ENCODE results near the gene HEPACAM. TPM values are rescaled to one million over a fixed set of nuclear protein-coding genes. Genes with fewer than 3 reads are reported as not detected.

The HEPACAM gene
- total RNA-seq, 2 donors from 2014 or later = 0.26 to 7.9 TPM

GRCh38 chr11:124872741-124873140, 63.1 kb downstream of the HEPACAM start:
- H3K4me3 ChIP-seq = no peak overlapping the region
- TF ChIP-seq CTCF (IDR thresholded peaks at IDR 0.05) (no peak), POLR2A (IDR thresholded peaks at IDR 0.05) (no peak)
- peaks cover 30% of the 10 kb centered on the region for H3K4me1 ChIP-seq
- DNase-seq = no peak
- intact Hi-C loops (cut with DNase I) = no loop called here
- 20 to 22% methylated on average over 8 to 9 of the region's 9 CpGs for WGBS, 2 donors
- no peaks in the 10 kb centered on the region for H3K36me3 ChIP-seq (replicated peaks in 1 of 2; ENCODE audit: insufficient read depth in 1 of 2, low read depth in 2 of 2)
- peaks cover 0 to 26% of the 10 kb centered on the region in 2 donors for H3K27me3 ChIP-seq
- H3K27ac ChIP-seq = no peak overlapping the region
- no peak for ATAC-seq
- no peaks in the 10 kb centered on the region for H3K9me3 ChIP-seq

GRCh38 chr11:124872280-124872679, 63.6 kb downstream of the HEPACAM start:
- Histone ChIP-seq H3K4me3 (no peak overlapping the region), H3K4me1 (peaks cover 28% of the 10 kb centered on the region), H3K36me3 (replicated peaks in 1 of 2; ENCODE audit: insufficient read depth in 1 of 2, low read depth in 2 of 2) (no peaks in the 10 kb centered on the region), H3K27ac (no peak overlapping the region), H3K9me3 (no peaks in the 10 kb centered on the region), H3K27me3 (peaks cover 0 to 26% of the 10 kb centered on the region in 2 donors)
- DNase-seq (no peak), ATAC-seq (no peak)
- 27 to 48% methylated on average over 4 to 8 of the region's 8 CpGs for WGBS, 2 donors
- intact Hi-C loops (cut with DNase I) = no loop called here
- TF ChIP-seq POLR2A (IDR thresholded peaks at IDR 0.05) (no peak), CTCF (IDR thresholded peaks at IDR 0.05) (no peak)

GRCh38 chr11:124870430-124870829, 65.4 kb downstream of the HEPACAM start:
- WGBS, 2 donors = 40 to 44% methylated on average over 7 of the region's 7 CpGs
- no peak for DNase-seq
- TF ChIP-seq POLR2A (IDR thresholded peaks at IDR 0.05) (no peak), CTCF (IDR thresholded peaks at IDR 0.05) (no peak)
- intact Hi-C loops (cut with DNase I) = no loop called here
- Histone ChIP-seq H3K4me3 (no peak overlapping the region), H3K27ac (no peak overlapping the region), H3K9me3 (no peaks in the 10 kb centered on the region), H3K27me3 (peaks cover 0 to 43% of the 10 kb centered on the region in 2 donors), H3K4me1 (peaks cover 24% of the 10 kb centered on the region), H3K36me3 (replicated peaks in 1 of 2; ENCODE audit: insufficient read depth in 1 of 2, low read depth in 2 of 2) (no peaks in the 10 kb centered on the region)
- ATAC-seq = no peak

GRCh38 chr11:124869856-124870387, 65.9 kb downstream of the HEPACAM start:
- Histone ChIP-seq H3K9me3 (no peaks in the 10 kb centered on the region), H3K27ac (no peak overlapping the region), H3K27me3 (peaks cover 0 to 43% of the 10 kb centered on the region in 2 donors), H3K4me3 (no peak overlapping the region), H3K4me1 (peaks cover 28% of the 10 kb centered on the region), H3K36me3 (replicated peaks in 1 of 2; ENCODE audit: insufficient read depth in 1 of 2, low read depth in 2 of 2) (no peaks in the 10 kb centered on the region)
- ATAC-seq (no peak), DNase-seq (no peak)
- 43 to 54% methylated on average over 13 to 14 of the region's 14 CpGs for WGBS, 2 donors
- no peak for TF ChIP-seq POLR2A (IDR thresholded peaks at IDR 0.05)
- TF ChIP-seq CTCF (IDR thresholded peaks at IDR 0.05) = no peak
- intact Hi-C loops (cut with DNase I) = no loop called here

- intact Hi-C loops (cut with DNase I) = no loop called here
- no peak overlapping the region for H3K27ac ChIP-seq
- H3K9me3 ChIP-seq = no peaks in the 10 kb centered on the region
- no peak overlapping the region for H3K4me3 ChIP-seq
- peaks cover 31% of the 10 kb centered on the region for H3K4me1 ChIP-seq
- TF ChIP-seq CTCF (IDR thresholded peaks at IDR 0.05) = no peak
- no peak for TF ChIP-seq POLR2A (IDR thresholded peaks at IDR 0.05)
- H3K27me3 ChIP-seq = peaks cover 0 to 44% of the 10 kb centered on the region in 2 donors
- no peak for ATAC-seq
- no peaks in the 10 kb centered on the region for H3K36me3 ChIP-seq (replicated peaks in 1 of 2; ENCODE audit: insufficient read depth in 1 of 2, low read depth in 2 of 2)
- WGBS, 2 donors = 3 to 5% methylated on average over 15 to 16 of the region's 16 CpGs
- DNase-seq = no peak
These were observed 66.5 kb downstream of the HEPACAM start for GRCh38 chr11:124869331-124869730.

All from body of pancreas (tissue), 4 donors.